KBM-7 (cell line): ENCODE data around the gene BLZF1.
"Not testable (repeated sequence)": the region's sequence is repeated elsewhere in the genome, so short reads cannot be mapped to it uniquely, and the experiment has no call there.

Experiments used
- DNase-seq: peaks from one replicate; pipeline ENCODE4 v3.0.0-alpha.2; 2015
- in situ Hi-C: fragments of 300-500 bp; cut with MboI; formaldehyde crosslinking; loops from 2 replicates; pipeline ENCODE4 v1.14.3; 2020; ENCODE audit warnings: low sequenced_read_pairs, low pct_unique_long_range_greater_than_20kb, mixed read lengths

BLZF1 gene

GRCh38 chr1:169367686-169368405 is at the start of gene BLZF1, which contains the start of gene NME7:
TSS of gene BLZF1 (plus strand) at chr1:169368195. CDS start at chr1:169369523, 1,328 bp downstream.
TSS of gene NME7 (minus strand) at chr1:169367797. CDS start at chr1:169367710, 87 bp downstream.
- in situ Hi-C loops = loop anchor here (25.0 kb wide), 1 partner anchor 756 kb away; no protein-coding TSS in a partner anchor

GRCh38 chr1:169318536-169319244 is 49.3 kb upstream of the BLZF1 start:
- DNase-seq = no peak
- in situ Hi-C loops = no loop called here

More at GRCh38 chr1:169367686-169368405, at the start of gene BLZF1, which contains the start of gene NME7:
- DNase-seq = peak; percentile 99

DNA sequence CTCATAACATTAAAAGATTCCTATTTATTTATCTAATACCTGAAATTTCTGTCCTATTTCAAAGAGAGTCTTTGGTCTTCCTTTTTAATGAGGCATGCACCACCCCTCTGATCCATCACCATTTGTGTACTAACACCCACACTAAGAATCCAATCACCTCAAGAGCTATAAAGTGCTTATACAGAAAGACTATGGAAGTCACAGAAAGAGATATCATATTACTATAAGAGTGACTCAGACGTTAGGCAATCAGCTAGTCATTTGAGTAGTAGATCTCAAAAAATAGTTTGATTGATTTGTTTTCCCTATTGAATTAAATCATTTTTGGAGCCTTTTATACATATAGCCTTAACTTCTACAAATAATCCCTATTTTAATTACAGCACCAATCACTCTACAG is 46.5 kb upstream of the BLZF1 start:
- in situ Hi-C loops = no loop called here
- no peak for DNase-seq

DNA sequence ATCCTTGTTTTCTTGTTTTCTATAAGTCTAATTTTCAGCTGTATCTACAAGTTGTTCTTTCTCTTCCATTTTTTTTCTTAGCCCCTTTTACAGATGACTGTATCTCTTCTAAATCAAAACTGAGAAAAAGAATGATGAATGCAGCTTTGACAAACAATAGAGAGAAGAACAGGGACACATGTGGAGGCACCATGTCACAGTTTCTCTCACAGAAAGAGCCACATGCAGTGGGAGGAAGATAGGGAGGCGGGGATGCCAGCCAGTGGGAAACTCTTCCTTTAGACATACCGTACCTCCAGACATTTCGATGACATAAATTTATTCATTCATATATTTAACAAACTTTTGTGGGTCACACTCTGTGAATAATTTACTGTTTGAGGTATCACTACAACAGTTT is 45.9 kb upstream of the BLZF1 start:
- in situ Hi-C loops = no loop called here
- no peak for DNase-seq

- no peak for DNase-seq
- in situ Hi-C loops = no loop called here
Observed at GRCh38 chr1:169325117-169325516, 42.9 kb upstream of the BLZF1 start.

DNA sequence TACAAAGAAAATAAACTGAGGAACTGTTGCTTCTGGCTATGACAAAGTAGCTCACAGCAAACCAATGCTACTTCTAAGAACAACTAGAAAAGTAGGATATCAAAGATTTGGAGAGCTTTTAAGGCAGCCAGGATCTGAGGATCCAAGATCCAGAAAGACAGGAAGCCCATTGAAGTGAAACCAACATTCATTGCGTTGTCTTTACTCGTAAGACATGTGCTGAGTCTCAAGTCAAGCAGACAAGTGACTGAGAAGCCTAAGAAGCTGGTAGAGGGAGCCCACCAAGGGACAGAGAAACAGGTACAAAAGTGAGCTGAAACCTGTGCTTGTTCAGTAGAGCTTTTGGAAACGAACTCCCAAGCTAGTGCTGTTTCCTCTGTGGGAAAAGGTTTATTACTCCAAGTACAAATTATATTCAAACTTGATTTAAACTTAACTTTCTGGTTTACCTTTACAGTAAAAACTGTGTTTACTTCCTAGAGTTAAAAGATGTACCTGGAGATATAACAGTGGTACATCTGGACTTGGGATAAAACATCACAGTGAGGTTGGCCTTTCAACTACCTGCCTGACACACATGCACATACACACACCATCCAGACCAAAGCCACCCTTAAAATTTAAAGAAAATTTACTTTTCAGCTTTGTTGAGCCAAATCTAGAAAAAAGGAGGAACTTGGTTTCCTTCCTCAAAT is 41.6 kb upstream of the BLZF1 start:
- peak; percentile 37 for DNase-seq
- in situ Hi-C loops = no loop called here

DNA sequence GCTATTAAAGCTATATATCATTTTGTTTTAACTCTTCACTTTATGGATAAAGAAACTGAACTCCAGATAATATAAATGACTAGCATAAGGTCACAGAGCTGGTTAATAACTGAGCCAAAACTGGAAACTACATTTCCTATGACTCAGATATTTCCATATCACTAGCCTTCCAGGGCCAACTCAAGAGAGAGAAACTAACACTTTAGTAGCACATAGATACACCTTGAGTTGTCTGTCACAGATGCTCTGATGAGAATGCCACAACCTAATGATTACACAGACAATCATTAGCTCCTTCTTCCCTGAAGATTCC is 41.1 kb upstream of the BLZF1 start:
- DNase-seq = no peak
- in situ Hi-C loops = no loop called here

DNA sequence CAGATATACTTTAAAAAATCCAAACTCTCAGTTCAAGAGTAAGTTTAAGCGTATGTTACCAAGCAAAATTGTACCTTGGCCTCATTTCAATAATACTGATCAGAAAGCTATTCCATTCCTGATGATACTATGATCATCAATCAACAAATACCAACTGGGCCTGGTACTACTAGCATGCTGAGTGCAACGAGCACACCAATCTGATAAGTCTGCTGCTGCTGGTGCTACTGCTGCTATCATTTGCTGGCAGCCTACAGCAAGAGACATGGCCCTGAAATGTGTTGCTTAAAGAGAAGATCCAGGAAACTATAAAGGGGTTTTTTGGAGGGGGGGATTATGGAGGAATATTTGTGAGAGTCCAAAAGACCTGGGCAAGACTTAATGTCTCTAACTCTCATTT is 40.1 kb upstream of the BLZF1 start:
- in situ Hi-C loops = no loop called here
- no peak for DNase-seq

GRCh38 chr1:169329383-169329782 is 38.6 kb upstream of the BLZF1 start:
- DNase-seq = no peak
- in situ Hi-C loops = no loop called here

- in situ Hi-C loops = no loop called here
Observed at GRCh38 chr1:169330927-169331326, 37.1 kb upstream of the BLZF1 start.

DNA sequence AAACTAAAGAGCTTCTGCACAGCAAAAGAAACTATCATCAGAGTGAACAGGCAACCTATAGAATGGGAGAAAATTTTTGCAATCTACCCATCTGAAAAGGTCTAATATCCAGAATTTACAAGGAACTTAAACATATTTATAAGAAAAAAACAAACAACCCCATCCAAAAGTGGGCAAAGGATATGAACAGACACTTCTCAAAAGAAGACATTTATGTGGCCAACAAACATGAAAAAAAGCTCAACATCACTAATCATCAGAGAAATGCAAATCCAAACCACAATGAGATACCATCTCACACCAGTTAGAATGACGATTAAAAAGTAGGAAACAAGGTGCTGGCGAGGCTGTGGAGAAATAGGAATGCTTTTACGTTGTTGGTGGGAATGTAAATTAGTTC is 33.3 kb upstream of the BLZF1 start:
- in situ Hi-C loops, DNase-seq: not testable (repeated sequence)

More at GRCh38 chr1:169330927-169331326, 37.1 kb upstream of the BLZF1 start:
- DNase-seq = no peak

DNA sequence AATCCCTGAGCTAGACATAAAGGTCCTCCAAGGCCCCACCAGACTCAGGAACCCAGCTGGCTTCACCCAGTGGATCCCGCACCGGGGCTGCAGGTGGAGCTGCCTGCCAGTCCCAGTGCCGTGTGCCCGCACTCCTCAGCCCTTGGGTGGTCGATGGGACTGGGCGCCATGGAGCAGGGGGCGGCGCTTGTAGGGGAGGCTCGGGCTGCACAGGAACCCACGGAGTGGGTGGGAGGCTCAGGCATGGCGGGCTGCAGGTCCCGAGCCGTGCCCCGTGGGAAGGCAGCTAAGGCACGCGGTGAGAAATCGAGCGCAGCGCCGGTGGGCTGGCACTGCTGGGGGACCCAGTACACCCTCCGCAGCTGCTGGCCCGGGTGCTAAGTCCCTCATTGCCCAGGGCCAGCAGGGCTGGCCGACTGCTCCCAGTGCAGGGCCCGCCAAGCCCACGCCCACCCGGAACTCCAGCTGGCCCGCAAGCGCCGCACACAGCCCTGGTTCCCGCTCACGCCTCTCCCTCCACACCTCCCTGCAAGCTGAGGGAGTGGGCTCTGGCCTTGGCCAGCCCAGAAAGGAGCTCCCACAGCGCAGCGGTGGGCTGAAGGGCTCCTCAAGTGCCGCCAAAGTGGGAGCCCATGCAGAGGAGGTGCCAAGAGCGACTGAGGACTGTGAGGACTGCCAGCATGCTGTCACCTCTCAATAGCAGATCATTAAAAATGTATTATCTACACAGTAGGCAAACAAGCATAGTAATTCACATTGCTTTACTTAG is 30.9 kb upstream of the BLZF1 start:
- in situ Hi-C loops = not testable (repeated sequence)

GRCh38 chr1:169338617-169339016 is 29.4 kb upstream of the BLZF1 start:
- peak; percentile 50 for DNase-seq
- in situ Hi-C loops = no loop called here

More for the DNA sequence above, 30.9 kb upstream of the BLZF1 start:
- DNase-seq = not testable (repeated sequence)

DNA sequence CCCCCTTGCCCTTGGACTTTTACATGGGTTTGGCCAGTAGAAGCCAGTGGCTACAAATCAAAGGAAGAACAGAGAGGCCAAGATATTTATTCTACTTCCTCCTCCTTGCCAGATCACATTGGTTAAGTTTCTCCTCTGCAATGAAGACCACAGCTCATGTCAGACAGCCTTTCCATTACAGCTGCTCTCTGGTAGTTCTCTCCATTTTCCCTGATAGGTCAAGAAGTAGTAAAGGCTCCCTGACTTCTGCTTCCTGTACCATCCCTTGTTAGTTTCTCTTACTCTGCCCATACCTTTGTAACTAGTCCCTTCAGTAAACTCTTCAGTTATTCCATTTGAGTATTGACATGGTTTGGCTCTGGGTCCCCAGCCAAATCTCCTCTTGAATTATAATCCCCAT is 28.2 kb upstream of the BLZF1 start:
- in situ Hi-C loops = no loop called here
- no peak for DNase-seq

DNA sequence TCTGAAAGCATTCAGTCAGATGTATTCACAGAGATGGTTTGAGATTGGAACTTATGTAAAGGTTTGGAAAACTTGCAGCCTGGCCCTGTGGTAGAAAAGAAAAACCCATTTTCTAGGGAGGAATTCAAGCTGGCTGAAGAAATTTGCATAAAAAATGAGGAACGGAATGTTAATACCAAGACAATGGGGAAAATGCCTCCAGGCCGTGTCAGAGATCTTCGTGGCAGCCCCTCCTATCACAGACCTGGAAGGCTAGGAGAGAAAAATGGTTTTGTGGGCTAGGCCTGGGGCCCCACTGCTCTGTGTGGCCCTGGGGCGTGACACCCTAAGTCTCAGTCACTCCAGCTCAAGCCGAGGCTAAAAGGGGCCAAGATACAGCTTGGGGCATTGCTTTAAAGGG is 27.1 kb upstream of the BLZF1 start:
- in situ Hi-C loops = no loop called here
- no peak for DNase-seq

- in situ Hi-C loops = not testable (repeated sequence)
Observed at GRCh38 chr1:169342096-169342495, 25.9 kb upstream of the BLZF1 start.

DNA sequence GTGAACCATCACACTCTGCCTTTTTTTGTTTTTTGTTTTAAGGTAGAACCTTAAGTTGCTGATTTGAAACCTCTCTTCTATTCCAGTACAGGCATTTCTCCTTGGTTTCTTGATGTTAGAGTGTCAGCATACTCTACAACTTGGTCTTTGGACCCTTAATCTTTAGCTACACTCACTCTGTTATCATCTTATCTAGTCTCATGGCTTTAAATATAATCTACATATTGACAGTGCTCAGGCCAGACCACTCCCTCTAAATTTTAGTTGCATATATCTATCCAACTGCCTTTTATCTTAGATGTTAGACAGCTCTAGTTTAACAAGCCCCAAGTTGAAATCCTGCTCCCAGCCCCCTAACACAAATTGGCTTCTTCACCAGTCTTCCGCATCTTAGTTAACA is 22.5 kb upstream of the BLZF1 start:
- in situ Hi-C loops = no loop called here
- DNase-seq = no peak

More at GRCh38 chr1:169342096-169342495, 25.9 kb upstream of the BLZF1 start:
- DNase-seq = peak; percentile 54

DNA sequence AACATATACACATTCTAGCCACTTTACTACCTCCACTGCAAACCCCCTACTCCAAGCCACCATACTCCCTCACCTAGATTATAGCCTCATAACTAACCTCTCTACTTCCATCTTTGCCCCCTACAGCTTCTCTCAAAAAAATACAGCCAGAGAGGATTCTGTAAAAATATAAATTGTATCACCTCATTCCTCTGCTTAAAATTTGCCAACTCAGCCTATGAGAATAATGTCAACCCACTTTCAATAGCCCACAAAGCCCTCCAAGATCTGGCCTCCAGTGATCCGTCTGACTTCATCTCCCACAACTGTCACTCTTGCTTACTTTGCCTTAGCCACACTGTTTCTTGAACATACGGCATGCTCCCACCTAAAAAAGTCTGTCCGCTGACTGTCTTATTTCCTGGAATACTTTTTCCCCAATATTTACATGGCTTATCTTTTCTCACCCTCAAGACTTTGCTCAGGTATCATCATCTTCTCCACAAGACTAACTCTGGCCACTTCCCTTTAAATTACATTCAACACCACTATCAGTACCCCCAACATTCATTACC is 21.9 kb upstream of the BLZF1 start:
- in situ Hi-C loops = no loop called here
- DNase-seq = no peak
